ENCODE results near the gene OTULIN.

- TF ChIP-seq CTCF (conservative IDR thresholded peaks at IDR 0.05 in 1 of 2, IDR thresholded peaks at IDR 0.05 in 1 of 2; ENCODE audit: extremely low read depth in 1 of 2, insufficient read depth in 1 of 2, low read depth in 1 of 2, low read length in 2 of 2) (no peak), EZH2 (IDR thresholded peaks at IDR 0.05; ENCODE audit: borderline replicate concordance, low read length) (no peak)
Measured at GRCh38 chr5:14695152-14695551, 30.6 kb downstream of the OTULIN start.

Measured in mammary epithelial cell (primary cell).